Measurements from ENCODE around the gene C10orf71. TPM values are rescaled to one million over a fixed set of nuclear protein-coding genes. Genes with fewer than 3 reads are reported as not detected.

The C10orf71 gene
- polyA plus RNA-seq, 2 of the 4 experiments (the other 2 are of a cell fraction), result not detected

GRCh38 chr10:49285232-49285631 is 13.7 kb upstream of the C10orf71 start:
- ATAC-seq, result no peak
- DNase-seq (ENCODE audit: low read depth in 1 of 2, low spot score in 1 of 2), result no peak
- ChIA-PET CTCF (no interaction called here), POLR2A (no interaction called here)
- Histone ChIP-seq H3K4me1 (no peaks in the 10 kb centered on the region), H3K9me3 (no peaks in the 10 kb centered on the region), H3K27ac (no peak overlapping the region), H3K4me3 (no peak overlapping the region), H3K4me2 (no peak overlapping the region)
- no peak for FAIRE-seq
- 35% methylated on average over 3 of the region's 3 CpGs for WGBS (ENCODE audit: missing lambda C conversion rate)
- no peak for TF ChIP-seq MAZ (IDR thresholded peaks at IDR 0.05; ENCODE audit: borderline replicate concordance, low read depth, low read length)
- TF ChIP-seq REST (IDR thresholded peaks at IDR 0.05), result no peak
- no peak for TF ChIP-seq HOXA7 (CRISPR knock-in tag; IDR thresholded peaks at IDR 0.05)
- TF ChIP-seq POLR2AphosphoS2 (conservative IDR thresholded peaks at IDR 0.05; ENCODE audit: low read length), result no peak

- no peak overlapping the region for H3K27ac ChIP-seq
- 25% methylated on average over 4 of the region's 4 CpGs for WGBS (ENCODE audit: missing lambda C conversion rate)
- H3K4me3 ChIP-seq, result no peak overlapping the region
- DNase-seq (ENCODE audit: low read depth in 1 of 2, low spot score in 1 of 2) (no peak), FAIRE-seq (no peak), ATAC-seq (no peak)
- no peaks in the 10 kb centered on the region for H3K4me1 ChIP-seq
- ChIA-PET POLR2A (no interaction called here), CTCF (interaction anchor here (1.1 kb wide), 1 partner anchor 10 kb away, joined by 3 read pairs; no protein-coding TSS in a partner anchor)
- no peaks in the 10 kb centered on the region for H3K9me3 ChIP-seq
- no peak overlapping the region for H3K4me2 ChIP-seq
- TF ChIP-seq POLR2AphosphoS2 (conservative IDR thresholded peaks at IDR 0.05; ENCODE audit: low read length) (no peak), POLR2A (IDR thresholded peaks at IDR 0.05; ENCODE audit: low read length) (no peak), RCOR1 (IDR thresholded peaks at IDR 0.05; ENCODE audit: low read depth, low read length) (no peak), PBX3 (IDR thresholded peaks at IDR 0.05) (no peak), NPAS2 (CRISPR knock-in tag; IDR thresholded peaks at IDR 0.05; ENCODE audit: borderline replicate concordance) (no peak), HEYL (CRISPR knock-in tag; IDR thresholded peaks at IDR 0.05) (no peak), JUNB (IDR thresholded peaks at IDR 0.05) (no peak), MAX (IDR thresholded peaks at IDR 0.05) (no peak), CEBPB (IDR thresholded peaks at IDR 0.05) (no peak), TP53 (CRISPR knock-in tag; IDR thresholded peaks at IDR 0.05) (no peak)
Measured at GRCh38 chr10:49286686-49287085, 12.3 kb upstream of the C10orf71 start.

- 38% methylated on average over 6 of the region's 9 CpGs for WGBS (ENCODE audit: missing lambda C conversion rate)
- no peaks in the 10 kb centered on the region for H3K9me3 ChIP-seq
- H3K4me2 ChIP-seq, result no peak overlapping the region
- CTCF ChIA-PET, result interaction anchor here (0.6 kb wide), 1 partner anchor 772 kb away, joined by 3 read pairs; no protein-coding TSS in a partner anchor
- POLR2A ChIA-PET, result no interaction called here
- no peak for FAIRE-seq
- no peak overlapping the region for H3K27ac ChIP-seq
- H3K4me1 ChIP-seq, result no peaks in the 10 kb centered on the region
- no peak for DNase-seq (ENCODE audit: low read depth in 1 of 2, low spot score in 1 of 2)
- no peak for ATAC-seq
- no peak for TF ChIP-seq RFX5 (IDR thresholded peaks at IDR 0.05)
- H3K4me3 ChIP-seq, result no peak overlapping the region
Measured at GRCh38 chr10:49287689-49288340, 11.2 kb upstream of the C10orf71 start.

Data from A549 (cell line).